GM18498 (cell line): Measurements from ENCODE around the gene SIPA1.

Experiments
- ATAC-seq: cut with Tn5 transposase; IDR thresholded peaks from one replicate; pipeline ENCODE4 v1.9.1; 2021; ENCODE audit warnings: mild to moderate bottlenecking, moderate library complexity; ENCODE audit not compliant: unreplicated experiment

Gene SIPA1

DNA sequence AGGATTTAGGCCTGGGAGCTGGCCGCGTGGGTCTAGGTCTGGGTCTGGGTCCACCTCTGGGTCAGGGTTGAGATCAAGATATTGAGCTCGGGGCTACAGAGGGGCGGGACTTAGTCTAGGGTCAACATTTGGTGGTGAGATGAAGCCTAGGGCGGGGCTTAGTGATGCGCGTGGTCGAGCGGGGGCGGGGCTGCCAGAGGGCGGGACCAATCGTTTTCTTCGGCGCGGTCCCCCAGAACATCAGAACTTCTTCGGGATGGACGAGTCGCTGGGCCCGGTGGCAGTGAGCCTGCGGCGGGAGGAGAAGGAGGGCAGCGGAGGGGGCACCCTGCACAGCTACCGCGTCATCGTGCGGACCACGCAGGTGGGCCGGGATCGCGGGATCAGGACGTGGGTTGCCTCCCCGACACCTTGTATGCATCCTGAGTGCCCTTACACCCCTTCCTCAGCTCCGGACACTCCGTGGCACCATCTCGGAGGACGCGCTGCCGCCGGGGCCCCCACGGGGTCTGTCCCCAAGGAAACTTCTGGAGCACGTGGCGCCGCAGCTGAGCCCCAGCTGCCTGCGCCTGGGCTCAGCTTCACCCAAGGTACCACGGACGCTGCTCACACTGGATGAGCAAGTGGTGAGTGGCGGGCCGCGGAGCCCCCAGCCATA is 4.2 kb downstream of the SIPA1 start:
- no peak for ATAC-seq

DNA sequence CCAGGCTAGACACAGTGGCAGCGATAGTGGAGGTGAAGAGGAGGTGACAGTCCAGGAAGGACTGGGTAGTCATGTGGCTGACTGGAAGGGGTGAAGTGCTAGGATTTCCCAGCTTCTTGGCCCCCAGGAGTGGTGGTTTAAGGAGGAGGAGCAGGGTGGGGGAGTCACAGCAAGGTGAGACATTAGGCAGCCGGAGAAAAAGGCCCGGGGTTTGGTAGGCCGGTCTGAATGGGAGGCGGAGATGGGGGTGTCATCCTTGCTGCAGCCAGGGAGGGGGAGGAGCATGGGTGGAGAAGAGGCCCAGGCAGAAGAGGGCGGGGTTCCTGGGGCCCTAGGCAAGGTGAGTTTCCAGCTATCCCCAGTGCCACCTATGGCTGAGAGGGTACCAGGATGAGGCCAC is 6.1 kb downstream of the SIPA1 start:
- ATAC-seq: no peak

DNA sequence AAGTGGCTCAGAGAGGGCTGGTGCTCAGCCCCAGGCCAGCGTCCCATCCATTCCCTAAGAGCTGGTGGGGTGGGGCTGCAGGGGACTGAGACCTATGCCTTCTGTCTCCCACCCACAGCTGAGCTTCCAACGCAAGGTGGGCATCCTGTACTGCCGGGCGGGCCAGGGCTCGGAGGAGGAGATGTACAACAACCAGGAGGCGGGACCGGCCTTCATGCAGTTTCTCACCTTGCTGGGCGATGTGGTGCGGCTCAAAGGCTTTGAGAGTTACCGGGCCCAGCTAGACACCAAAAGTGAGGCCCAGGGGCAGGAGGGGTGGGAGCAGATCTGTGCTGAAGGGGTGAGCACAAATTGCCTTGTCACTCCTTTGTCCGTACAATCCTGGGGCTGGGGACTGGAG is 6.9 kb downstream of the SIPA1 start:
- no peak for ATAC-seq

DNA sequence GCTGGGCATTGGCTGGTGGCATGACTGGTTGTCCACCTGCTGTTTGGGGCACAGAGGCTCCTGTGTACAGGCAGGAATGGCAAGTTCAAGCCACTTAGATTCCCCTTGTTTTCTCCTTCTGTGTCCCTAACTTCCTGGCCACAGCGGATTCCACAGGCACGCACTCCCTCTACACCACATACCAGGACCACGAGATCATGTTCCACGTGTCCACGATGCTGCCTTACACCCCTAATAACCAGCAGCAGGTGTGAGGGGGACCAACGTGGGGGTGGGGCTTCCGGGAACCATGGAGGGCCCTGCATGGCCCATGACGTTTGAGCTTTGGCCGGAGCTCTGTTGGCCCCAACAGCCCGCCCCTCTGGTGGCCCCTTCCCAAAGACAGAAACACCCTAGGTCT is 7.8 kb downstream of the SIPA1 start:
- no peak for ATAC-seq

DNA sequence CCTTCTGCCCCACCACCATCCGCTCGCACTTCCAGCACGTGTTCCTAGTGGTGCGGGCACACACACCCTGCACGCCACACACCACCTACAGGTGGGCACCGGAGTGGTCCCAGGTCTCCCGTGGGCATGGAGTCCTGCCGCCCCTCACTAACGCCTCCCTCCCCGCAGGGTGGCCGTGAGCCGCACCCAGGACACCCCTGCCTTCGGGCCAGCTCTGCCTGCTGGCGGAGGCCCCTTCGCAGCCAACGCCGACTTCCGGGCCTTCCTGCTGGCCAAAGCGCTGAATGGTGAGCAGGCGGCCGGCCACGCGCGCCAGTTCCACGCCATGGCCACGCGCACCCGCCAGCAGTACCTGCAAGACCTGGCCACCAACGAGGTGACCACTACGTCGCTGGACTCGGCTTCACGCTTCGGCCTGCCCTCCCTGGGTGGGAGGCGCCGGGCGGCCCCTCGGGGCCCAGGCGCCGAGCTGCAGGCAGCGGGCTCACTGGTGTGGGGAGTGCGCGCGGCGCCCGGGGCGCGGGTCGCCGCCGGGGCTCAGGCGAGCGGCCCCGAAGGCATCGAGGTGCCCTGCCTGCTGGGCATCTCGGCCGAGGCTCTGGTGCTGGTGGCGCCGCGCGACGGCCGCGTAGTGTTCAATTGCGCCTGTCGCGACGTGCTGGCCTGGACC is 8.5 kb downstream of the SIPA1 start:
- ATAC-seq: no peak

DNA sequence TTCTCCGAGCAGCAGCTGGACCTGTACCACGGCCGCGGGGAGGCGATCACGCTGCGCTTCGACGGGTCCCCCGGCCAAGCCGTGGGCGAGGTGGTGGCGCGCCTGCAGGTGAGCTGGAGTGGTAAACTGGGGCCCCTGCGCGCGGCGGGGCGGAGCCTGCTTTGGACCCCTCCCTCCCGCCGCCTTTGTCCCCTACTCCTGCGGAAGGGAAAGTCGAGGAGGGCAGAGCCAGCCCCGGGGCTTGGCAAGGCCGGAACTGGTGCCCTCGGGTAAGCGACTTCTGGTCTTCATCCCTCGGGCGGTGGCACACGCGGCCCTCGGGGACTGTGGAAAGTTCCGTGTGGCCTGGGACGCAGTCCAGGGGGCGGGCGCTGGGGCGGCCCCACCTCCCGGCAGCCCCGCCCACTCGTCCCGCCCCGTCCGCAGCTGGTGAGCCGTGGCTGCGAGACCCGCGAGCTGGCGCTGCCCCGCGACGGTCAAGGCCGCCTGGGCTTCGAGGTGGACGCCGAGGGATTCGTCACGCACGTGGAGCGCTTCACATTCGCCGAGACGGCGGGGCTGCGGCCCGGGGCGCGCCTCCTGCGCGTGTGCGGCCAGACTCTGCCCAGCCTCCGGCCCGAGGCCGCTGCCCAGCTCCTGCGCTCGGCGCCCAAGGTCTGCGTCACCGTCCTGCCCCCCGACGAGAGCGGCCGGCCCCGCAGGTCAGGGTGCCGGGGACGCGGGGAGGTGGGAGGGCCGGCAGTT is 9.2 kb downstream of the SIPA1 start:
- ATAC-seq: no peak

DNA sequence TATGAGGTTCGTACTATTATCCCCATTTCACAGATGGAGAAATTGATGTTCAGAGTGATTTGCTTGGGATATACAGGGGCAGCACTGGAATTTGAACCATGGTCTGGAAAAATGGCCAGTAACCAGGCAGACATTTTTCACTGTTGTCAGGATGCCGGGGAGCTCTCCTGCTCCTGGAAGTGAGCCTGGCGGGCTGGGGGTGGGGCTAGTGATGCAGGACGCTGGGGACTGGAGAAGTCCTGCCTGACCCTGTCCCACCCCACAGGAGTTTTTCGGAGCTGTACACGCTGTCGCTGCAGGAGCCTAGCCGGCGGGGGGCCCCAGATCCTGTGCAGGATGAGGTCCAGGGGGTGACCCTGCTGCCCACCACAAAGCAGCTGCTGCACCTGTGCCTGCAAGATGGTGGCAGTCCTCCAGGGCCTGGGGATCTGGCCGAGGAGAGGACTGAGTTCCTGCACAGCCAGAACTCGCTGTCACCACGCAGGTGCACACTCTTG is 11.1 kb downstream of the SIPA1 start:
- ATAC-seq: no peak

DNA sequence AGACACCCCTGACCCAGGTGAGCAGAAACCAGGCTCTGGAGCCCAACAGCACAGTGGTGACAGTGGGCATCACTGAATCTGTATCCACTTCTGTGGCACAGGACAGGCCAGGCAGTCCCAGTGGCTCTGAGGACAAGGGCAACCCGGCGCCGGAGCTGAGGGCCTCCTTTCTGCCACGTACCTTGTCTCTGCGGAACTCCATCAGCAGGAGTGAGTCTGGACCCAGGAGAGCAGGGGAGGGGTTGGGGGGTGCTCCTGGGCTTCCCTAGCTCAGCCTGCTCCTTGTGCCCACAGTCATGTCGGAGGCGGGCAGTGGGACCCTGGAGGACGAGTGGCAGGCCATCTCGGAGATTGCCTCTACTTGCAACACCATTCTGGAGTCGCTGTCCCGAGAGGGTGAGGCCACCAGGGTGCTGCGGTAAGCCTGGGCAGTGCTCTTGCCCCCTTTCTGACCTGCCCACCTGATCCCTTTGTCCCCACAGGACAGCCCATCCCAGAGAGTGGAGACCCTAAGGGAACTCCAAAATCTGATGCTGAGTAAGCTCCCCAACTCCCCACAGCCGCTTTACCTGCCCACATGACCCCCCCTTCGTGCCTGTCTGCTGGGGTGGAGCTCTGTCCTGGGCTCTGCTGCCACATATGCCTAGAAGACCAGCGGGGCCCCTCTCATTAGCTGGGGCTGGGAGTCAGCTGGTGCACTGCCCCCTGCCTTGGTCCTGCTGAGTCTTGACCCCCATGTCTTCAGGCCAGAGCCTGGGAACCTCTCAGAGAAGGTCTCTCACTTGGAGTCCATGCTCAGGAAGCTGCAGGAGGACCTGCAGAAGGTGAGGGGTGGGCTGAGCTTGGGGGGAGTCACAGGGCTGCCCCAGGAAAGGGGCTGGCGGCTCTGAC is 12.0 kb downstream of the SIPA1 start:
- no peak for ATAC-seq

DNA sequence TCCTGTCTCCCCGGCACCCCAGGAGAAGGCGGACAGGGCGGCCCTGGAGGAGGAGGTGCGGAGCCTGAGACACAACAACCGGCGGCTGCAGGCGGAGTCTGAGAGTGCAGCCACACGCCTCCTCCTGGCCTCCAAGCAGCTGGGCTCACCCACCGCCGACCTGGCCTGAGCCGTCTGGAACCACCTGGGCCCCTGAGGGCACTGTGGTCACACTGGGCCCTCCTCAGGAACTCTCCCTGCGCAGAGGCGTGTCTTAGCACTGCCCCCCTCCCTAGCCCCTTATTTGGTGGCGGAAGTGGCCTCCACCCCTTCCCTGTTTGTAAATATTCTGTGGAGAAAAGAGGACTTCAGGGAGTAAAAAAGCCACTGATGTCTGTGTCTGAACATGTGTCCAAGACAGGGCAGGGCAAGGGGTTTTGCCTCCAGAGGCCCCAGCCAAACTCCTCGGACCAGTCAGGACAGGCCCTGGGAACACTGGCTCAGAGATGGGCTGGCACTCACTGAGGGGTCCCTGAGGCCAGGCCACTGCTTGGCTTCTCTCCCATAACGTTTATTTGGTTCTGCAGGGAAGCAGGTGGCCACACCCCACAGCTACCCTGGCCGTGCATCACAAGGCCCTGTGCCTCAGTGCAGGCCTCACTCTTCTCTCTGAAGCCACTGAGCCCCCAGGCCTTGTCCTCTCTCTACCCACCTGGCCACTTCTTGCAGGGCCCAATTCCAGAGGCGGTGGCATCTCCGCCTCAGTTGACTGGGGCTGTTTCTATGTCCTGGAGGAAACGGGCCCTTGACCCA is 12.8 kb downstream of the SIPA1 start:
- ATAC-seq: no peak

DNA sequence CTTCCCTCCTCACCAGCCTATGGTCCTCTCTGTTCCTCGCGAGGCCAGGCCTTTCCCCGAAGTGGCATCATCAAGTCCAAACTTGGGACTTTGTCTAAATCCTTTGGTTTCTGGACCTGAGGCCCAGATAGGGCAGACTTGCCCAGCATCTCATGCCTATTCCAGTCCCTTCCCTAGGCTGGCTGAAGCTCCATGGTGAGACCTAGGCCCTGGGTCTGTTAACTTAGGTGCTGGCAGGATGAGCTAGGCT is 13.4 kb downstream of the SIPA1 start:
- ATAC-seq: no peak

DNA sequence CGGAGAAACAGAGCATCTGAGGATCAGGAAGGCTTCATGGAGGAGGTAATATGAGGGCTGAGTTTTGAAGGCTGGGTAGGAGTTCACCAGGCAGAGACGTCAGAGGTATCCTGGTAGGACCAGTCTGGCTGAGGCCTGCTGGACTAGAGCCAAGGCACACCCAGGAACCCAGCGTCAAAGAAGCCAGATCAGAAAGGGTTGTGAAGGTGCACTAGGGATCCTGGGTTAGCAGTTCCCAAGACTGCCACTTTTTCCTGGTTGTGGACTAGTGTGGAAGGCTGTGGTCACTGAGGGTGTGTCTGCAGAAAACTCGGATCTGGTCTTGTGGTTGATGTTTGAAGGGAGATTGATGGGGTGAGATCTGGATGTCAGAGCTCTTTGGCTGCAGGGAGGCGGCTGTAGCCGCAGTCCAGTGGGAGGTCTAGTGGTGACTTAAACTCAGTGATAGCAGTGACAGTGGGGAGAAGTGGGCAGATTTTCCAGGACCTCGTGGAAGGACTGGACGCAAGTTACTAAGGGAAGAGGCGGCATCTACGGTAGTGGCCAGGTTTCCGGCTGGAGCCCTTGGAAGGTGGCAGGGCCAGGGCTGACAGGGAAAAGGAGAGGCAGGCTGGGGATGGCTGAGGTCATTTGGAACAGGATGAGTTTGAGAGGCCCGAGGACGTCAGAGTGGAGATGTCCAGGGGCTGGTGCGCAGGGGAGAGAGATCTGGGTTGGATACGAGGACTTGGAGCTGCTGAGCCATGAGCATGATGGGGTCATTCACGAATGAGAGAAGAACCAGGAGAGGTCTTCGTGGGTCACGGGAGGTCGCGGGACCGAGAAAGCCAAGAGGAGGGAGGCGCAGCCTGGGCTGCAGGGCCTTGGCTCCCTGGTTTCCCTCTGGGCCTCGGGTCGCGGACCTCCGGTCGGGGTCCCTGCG is 13.9 kb downstream of the SIPA1 start:
- no peak for ATAC-seq

DNA sequence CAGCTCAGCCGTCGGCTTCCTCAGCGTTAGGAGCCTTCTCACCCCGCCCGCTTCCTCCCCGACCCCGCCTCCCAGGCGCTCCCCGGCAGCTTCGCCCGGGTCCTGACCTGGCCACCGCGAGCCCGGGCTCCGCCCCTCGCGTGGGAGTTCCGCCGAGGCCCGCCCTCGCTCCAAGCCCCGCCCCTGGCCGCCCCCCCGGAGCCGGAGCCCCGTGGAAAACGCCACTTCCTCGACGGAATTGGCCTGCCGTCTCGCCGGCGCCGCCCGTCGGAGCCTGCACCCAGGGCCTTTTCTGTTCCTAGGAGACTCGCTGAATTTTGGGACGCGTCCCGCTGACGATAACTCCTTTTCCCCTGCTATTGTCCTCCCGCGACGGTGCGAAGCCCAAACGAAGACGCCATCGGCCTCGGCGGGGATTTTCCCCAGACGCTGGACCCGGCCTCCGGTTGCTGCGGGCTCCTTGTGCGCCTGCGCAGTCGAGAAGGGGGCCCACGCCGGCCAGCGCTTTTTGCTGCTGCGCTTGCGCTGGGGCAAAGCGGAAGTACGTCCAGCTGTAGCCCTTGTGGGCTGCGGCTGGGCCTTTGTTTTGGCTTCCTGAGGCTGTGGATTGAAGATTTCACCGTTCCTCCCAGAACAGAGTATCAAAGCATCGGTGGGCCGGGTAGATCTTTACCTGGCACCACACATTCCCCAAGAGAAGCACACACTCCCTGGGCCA is 14.8 kb downstream of the SIPA1 start:
- ATAC-seq: peak; percentile 81

DNA sequence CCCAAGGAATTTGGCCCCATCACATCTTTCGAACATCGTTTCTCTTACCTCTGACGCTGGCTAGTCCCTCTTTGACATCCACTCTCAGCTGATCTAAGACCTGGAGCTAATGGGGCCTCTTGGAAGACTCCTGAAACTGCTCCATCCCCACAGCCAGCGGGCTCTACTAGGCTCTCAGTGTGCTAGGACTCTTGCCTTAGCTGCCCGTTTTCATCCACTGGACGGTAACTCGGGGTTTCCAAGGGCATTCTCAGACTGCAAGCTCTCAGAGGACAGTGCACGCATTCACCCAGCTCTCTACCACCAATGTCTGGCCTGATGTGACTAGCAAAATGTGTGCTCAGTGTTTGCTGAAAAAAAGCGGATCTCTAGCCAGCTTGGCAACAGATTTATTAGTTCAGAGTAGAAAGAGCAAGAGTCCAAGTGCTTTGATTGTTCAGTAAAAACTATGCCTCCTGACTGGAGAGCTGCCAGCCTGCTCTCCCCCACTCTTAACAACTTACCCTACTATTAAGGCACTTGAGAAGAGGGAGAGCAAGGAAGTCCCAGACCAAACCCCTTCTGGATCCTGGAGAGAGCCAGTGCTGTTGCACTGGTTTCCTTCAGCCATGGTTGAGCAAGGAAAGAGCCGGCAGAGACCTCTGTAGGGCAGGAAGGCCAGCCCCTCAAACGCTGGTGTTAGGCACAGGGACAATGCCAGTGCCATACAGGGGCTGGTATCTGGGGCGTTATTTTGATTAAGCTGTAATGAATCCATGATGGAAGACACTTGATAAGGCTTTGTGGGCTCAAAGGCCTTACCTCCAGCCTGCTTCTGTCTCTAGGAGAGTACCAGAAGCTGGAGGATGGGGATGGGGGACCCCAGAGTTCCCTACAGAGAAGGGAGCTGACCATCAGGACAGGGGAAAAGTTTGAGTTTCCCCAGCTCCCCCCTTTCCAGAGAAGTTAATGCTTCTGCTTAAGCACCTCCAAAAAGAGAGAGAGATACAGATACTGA is 15.6 kb downstream of the SIPA1 start:
- ATAC-seq: no peak

DNA sequence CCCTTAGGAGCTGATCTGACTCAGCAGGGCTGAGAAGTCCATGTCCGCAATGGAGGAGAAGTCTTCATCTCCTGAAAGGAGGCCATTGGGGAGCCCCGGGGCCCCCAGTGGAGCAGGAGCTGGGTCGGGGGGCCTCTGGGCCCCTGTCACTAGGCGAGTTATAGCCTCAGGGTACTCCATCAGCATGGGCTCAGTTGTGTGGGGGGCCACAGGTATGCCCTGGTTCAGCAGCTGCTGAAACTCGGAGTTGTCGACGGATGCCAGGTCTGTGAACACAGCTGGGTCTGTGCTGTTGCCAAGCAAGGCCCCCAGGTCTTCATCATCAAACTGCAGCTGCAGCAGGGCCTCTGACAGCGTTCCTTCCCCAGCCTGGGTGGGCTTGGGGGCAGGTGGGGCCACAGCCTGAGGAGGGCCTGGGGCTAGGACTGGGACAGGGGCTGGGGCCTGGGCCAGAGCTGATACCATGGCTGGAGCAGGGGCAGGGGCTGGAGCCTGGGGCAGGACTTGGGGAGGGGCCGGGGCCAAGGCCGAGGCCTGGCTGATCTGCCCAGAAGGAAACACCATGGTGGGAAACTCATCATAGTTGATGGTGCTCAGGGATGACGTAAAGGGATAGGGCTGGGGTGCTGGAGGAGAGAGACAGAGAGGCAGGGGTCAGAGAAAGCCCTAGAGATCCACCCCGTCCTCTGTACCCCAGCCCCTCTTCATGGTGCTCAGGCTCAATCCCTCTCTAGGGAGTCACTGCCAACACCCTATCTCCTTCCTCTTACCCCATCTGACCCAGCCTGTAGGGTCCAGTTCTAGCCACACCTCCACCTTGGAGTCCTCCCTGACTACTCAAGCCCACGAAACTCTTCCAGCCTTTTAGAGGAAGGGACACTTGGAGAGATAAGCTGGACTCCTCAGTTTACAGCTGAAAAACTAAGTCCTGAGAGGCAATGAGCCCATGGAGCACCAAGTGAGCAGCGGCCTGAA is 16.8 kb downstream of the SIPA1 start:
- no peak for ATAC-seq

DNA sequence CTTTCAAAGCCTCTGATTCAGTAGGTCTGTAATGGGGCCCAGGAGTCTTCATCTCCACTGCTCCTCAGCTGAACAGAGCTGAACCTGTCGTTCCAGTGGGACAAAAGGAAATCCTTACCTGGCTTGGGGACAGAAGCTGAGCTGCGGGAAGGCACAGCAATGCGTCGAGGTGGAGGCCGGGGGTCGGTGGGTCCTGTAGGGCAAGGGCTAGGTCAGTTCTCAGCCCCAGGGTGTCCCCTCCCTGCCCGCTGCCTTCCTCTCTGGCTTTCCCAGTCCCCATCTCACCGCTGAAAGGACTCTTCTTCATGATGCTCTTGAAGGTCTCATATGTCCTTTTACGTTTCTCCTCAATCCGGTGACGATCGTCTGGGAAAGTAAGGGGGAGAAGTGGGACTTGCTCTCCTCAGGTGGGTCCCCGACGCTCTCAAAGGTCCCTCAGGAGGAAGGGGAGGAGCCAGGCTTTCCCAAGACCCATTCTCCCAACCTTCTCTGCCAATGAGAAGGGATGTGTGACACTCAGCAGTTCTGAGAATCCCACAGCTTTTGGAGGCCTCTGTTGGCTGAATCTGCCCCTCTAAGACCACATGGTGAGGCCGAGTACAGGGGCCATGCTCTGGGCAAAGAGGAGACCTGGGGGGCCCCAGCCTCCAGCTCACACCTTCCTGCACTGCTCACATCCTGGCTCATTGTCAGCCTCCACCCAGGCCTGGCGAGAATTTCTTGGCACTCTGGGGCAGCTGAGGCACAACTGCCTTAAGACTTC is 17.9 kb downstream of the SIPA1 start:
- ATAC-seq: no peak

DNA sequence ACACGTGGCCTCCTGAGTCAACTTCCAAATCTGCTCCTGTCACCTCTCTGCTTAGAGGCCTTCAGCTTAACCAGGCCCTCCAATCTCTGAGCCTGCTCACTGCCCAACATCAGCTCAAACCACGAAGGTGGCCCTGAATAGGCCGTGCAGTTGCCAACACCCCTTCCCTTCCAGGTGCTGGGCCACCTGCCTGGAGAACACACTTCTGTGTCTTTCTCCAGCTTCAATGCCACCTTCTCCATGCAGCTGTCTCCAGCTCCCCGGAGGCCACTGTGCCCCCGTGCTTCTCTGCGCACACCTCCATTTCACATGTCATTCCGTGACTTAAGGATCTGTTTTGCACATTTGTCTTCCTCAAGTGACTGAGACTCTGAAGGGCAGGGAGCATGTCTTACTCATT is 19.5 kb downstream of the SIPA1 start:
- no peak for ATAC-seq
